ENCODE measurements around the gene TMEM120A.

GRCh38 chr7:75962607-75963380 is 31.6 kb downstream of the TMEM120A start:
- TF ChIP-seq POLR2A (IDR thresholded peaks at IDR 0.05) = no peak
- TF ChIP-seq, protein P1, sequence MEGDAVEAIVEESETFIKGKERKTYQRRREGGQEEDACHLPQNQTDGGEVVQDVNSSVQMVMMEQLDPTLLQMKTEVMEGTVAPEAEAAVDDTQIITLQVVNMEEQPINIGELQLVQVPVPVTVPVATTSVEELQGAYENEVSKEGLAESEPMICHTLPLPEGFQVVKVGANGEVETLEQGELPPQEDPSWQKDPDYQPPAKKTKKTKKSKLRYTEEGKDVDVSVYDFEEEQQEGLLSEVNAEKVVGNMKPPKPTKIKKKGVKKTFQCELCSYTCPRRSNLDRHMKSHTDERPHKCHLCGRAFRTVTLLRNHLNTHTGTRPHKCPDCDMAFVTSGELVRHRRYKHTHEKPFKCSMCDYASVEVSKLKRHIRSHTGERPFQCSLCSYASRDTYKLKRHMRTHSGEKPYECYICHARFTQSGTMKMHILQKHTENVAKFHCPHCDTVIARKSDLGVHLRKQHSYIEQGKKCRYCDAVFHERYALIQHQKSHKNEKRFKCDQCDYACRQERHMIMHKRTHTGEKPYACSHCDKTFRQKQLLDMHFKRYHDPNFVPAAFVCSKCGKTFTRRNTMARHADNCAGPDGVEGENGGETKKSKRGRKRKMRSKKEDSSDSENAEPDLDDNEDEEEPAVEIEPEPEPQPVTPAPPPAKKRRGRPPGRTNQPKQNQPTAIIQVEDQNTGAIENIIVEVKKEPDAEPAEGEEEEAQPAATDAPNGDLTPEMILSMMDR (IDR thresholded peaks at IDR 0.05) = no peak

All from esophagus squamous epithelium (tissue), 4 donors.